ENCODE results near the gene ATP2B3. TPM values are rescaled to one million over a fixed set of nuclear protein-coding genes. Genes with fewer than 3 reads are reported as not detected.

The ATP2B3 gene
- total and polyA plus RNA-seq, 2 donors (not counting 3 experiments of a cell fraction or from before 2014, with no cell fraction given) = 0.01 to 0.07 TPM

GRCh38 chrX:153606503-153606902 lies 89.1 kb downstream of the ATP2B3 start:
- no peak overlapping the region for H3K4me2 ChIP-seq (ENCODE audit: insufficient read depth, low read length)
- H3K9me3 ChIP-seq (replicated peaks; ENCODE audit: control insufficient read depth, insufficient read depth, low read length) = no peaks in the 10 kb centered on the region
- H3K27me3 ChIP-seq (ENCODE audit: control insufficient read depth in 2 of 2, insufficient read depth in 2 of 2, low read length in 2 of 2) = peaks cover 2 to 4% of the 10 kb centered on the region in 2 experiments
- no peak overlapping the region for H3K27ac ChIP-seq (ENCODE audit: insufficient read depth, low read depth, low read length)
- TF ChIP-seq, protein P1, sequence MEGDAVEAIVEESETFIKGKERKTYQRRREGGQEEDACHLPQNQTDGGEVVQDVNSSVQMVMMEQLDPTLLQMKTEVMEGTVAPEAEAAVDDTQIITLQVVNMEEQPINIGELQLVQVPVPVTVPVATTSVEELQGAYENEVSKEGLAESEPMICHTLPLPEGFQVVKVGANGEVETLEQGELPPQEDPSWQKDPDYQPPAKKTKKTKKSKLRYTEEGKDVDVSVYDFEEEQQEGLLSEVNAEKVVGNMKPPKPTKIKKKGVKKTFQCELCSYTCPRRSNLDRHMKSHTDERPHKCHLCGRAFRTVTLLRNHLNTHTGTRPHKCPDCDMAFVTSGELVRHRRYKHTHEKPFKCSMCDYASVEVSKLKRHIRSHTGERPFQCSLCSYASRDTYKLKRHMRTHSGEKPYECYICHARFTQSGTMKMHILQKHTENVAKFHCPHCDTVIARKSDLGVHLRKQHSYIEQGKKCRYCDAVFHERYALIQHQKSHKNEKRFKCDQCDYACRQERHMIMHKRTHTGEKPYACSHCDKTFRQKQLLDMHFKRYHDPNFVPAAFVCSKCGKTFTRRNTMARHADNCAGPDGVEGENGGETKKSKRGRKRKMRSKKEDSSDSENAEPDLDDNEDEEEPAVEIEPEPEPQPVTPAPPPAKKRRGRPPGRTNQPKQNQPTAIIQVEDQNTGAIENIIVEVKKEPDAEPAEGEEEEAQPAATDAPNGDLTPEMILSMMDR (IDR thresholded peaks at IDR 0.05; ENCODE audit: extremely low read depth in 1 of 2, insufficient read depth in 1 of 2, low read depth in 1 of 2, low read length in 2 of 2) = no peak
- TF ChIP-seq JUN (IDR thresholded peaks at IDR 0.05; ENCODE audit: borderline replicate concordance, insufficient read depth, insufficient read length, low read depth) (no peak), POLR2A (IDR thresholded peaks at IDR 0.05; ENCODE audit: low read depth, low read length) (no peak), MYC (IDR thresholded peaks at IDR 0.05; ENCODE audit: low read depth, low read length) (no peak), FOS (IDR thresholded peaks at IDR 0.05; ENCODE audit: borderline replicate concordance, insufficient read depth, low read length) (no peak), GATA2 (IDR thresholded peaks at IDR 0.05; ENCODE audit: insufficient read depth, insufficient read length, low read depth, low read length) (no peak), EZH2 (IDR thresholded peaks at IDR 0.05; ENCODE audit: borderline replicate concordance, low read depth, low read length, severe bottlenecking) (no peak), POLR2AphosphoS5 (IDR thresholded peaks at IDR 0.05; ENCODE audit: insufficient read depth, low read depth, low read length) (no peak)
- TF ChIP-seq, protein P2, sequence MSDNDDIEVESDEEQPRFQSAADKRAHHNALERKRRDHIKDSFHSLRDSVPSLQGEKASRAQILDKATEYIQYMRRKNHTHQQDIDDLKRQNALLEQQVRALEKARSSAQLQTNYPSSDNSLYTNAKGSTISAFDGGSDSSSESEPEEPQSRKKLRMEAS (IDR thresholded peaks at IDR 0.05; ENCODE audit: insufficient read depth, insufficient read length) = no peak
- no peak for DNase-seq (ENCODE audit: low read depth, low spot score)
- ChIA-PET POLR2A (no interaction called here), CTCF (interaction anchor here (0.8 to 2.3 kb wide), 3 partner anchors 30 to 62 kb away, joined by 3 to 9 read pairs (median 3); no protein-coding TSS in a partner anchor)
- FAIRE-seq = no peak
- H4K20me1 ChIP-seq (replicated peaks; ENCODE audit: control insufficient read depth, extremely low read depth, insufficient read depth, low read length) = no peaks in the 10 kb centered on the region
- H3K9ac ChIP-seq (replicated peaks; ENCODE audit: extremely low read depth, insufficient read depth, low read length) = no peak overlapping the region
- no peaks in the 10 kb centered on the region for H3K4me1 ChIP-seq (ENCODE audit: control insufficient read depth, extremely low read depth, insufficient read depth, low read length)
- intact Hi-C loops (cut with micrococcal nuclease) (no loop called here), dilution Hi-C loops (cut with MboI; ENCODE audit: extremely low pct_ligation_motif_present, low sequenced_read_pairs) (no loop called here)
- no peak overlapping the region for H3K4me3 ChIP-seq (replicated peaks in 1 of 3; ENCODE audit: insufficient read depth in 1 of 3, low read depth in 1 of 3, low read length in 3 of 3)
- no peak overlapping the region for H2AFZ ChIP-seq (ENCODE audit: low read depth, low read length)
- no TSS peak for BruUV-seq (replicated peaks)
- H3K79me2 ChIP-seq (ENCODE audit: control insufficient read depth, insufficient read depth, low read length) = no peaks in the 10 kb centered on the region
- H3K9me1 ChIP-seq (replicated peaks; ENCODE audit: control insufficient read depth, extremely low read depth, insufficient read depth, low read length) = no peaks in the 10 kb centered on the region
- no peaks in the 10 kb centered on the region for H3K36me3 ChIP-seq (ENCODE audit: control insufficient read depth in 2 of 2, extremely low read depth in 1 of 2, insufficient read depth in 2 of 2, low read length in 2 of 2)
